K562 (cell line): ENCODE measurements around the gene PEX13. TPM values are rescaled to one million over a fixed set of nuclear protein-coding genes. Genes with fewer than 3 reads are reported as not detected.

Experiments used
- ARID4B ChIP-seq: sonication (generic); formaldehyde crosslinking; IDR thresholded peaks from 2 replicates; pipeline ENCODE4 v1.8.0; 2022; ENCODE audit warnings: mild to moderate bottlenecking, missing genetic modification reagents
- ATF1 ChIP-seq, 2 experiments: fragments of 450-650 bp in 1 of 2; IDR thresholded peaks; 2 replicates each; pipeline ENCODE4 v1.6.1; 2016; ENCODE audit warnings: missing compliant biosample characterization in 1 of 2, missing genetic modification characterization in 1 of 2
- CCNT2 ChIP-seq: IDR thresholded peaks from 2 replicates; pipeline ENCODE4 v1.6.1; 2011; ENCODE audit warnings: borderline replicate concordance, low read depth, mild to moderate bottlenecking, moderate library complexity, mixed read lengths, low read length; ENCODE audit not compliant: insufficient read length; ENCODE audit errors: extremely low read depth
- E2F6 ChIP-seq, 2 experiments: IDR thresholded peaks; 2 replicates each; pipeline ENCODE4 v1.6.1; 2011; ENCODE audit warnings: borderline replicate concordance in 1 of 2, control low read depth in 1 of 2, low read depth in 1 of 2, low read length in 1 of 2, mild to moderate bottlenecking in 1 of 2, mixed read lengths in 1 of 2, moderate library complexity in 1 of 2; ENCODE audit not compliant: insufficient read depth in 1 of 2, insufficient read length in 1 of 2, poor library complexity in 1 of 2, severe bottlenecking in 1 of 2; ENCODE audit errors: extremely low read depth in 1 of 2
- ERF ChIP-seq: fragments of 450-650 bp; formaldehyde crosslinking; IDR thresholded peaks from 2 replicates; pipeline ENCODE4 v1.4.0; 2020; ENCODE audit warnings: mild to moderate bottlenecking, mixed read lengths
- FOXK2 ChIP-seq, 2 experiments: fragments of 450-650 bp; IDR thresholded peaks in 1 of 2; conservative IDR thresholded peaks in 1 of 2; 2 replicates each; pipeline ENCODE4 v1.6.1; 2016; ENCODE audit warnings: low read depth in 2 of 2, mild to moderate bottlenecking in 1 of 2
- FUS ChIP-seq: fragments of 200-400 bp; formaldehyde crosslinking; optimal IDR thresholded peaks from 2 replicates; pipeline ENCODE3; 2017; ENCODE audit warnings: low read depth, low read length
- GATAD2B ChIP-seq: fragments of 450-650 bp; IDR thresholded peaks from 2 replicates; pipeline ENCODE4 v1.6.1; 2017; ENCODE audit warnings: mild to moderate bottlenecking, borderline replicate concordance
- HLTF ChIP-seq: fragments of 450-650 bp; IDR thresholded peaks from 2 replicates; pipeline ENCODE4 v1.6.1; 2016
- NONO ChIP-seq, 2 experiments: fragments of 200-400 bp in 1 of 2; fragments of 450-650 bp in 1 of 2; formaldehyde crosslinking in 1 of 2; IDR thresholded peaks; 2 replicates each; pipeline ENCODE4 v1.6.1; 2017; ENCODE audit warnings: low read depth in 2 of 2, mild to moderate bottlenecking in 2 of 2, moderate library complexity in 2 of 2, low read length in 1 of 2
- RBFOX2 ChIP-seq: fragments of 200-400 bp; formaldehyde crosslinking; IDR thresholded peaks from 2 replicates; pipeline ENCODE4 v1.6.1; 2017; ENCODE audit warnings: low read depth, mild to moderate bottlenecking, low read length, moderate library complexity
- SIN3A ChIP-seq, 2 experiments: fragments of 150-350 bp in 1 of 2; IDR thresholded peaks; 2 replicates each; pipeline ENCODE4 v1.6.1; 2011 to 2016; ENCODE audit warnings: borderline replicate concordance in 2 of 2, low read depth in 2 of 2, low read length in 2 of 2, mild to moderate bottlenecking in 2 of 2, moderate library complexity in 2 of 2; ENCODE audit not compliant: control insufficient read depth in 1 of 2
- SP2 ChIP-seq: IDR thresholded peaks from 2 replicates; pipeline ENCODE4 v1.6.1; 2011; ENCODE audit warnings: mild to moderate bottlenecking, low read depth, low read length, moderate library complexity; ENCODE audit not compliant: poor library complexity, severe bottlenecking; ENCODE audit errors: extremely low read depth
- THAP7 ChIP-seq: fragments of 250-450 bp; sonication (Bioruptor Pico); IDR thresholded peaks from 2 replicates; pipeline ENCODE4 v1.5.0; 2021
- VEZF1 ChIP-seq: fragments of 200-800 bp; sonication (Bioruptor generic); IDR thresholded peaks from 2 replicates; pipeline ENCODE4 v1.6.1; 2017; ENCODE audit warnings: missing genetic modification characterization, missing compliant biosample characterization
- ZNF583 ChIP-seq: fragments of 250-450 bp; sonication (Bioruptor Pico); IDR thresholded peaks from 2 replicates; pipeline ENCODE4 v1.4.0; 2020
- polyA plus RNA-seq, 8 experiments: library from polyadenylated mRNA; depleted of rRNA in 4 of 8; stranded (reverse) in 5 of 8; unstranded in 3 of 8; fragments of >200 nt; fragmentation: Nextera tagmentation in 2 of 8; fragmentation: Illumina TruSeq in 1 of 8; extraction: Ambion mirVana in 2 of 8; extraction: Trizol in 1 of 8; gene quantifications; 2 replicates each; pipeline versions ENCODE4 v1.2.1 to v1.2.3, GENCODE V29; 2011 to 2014; ENCODE audit warnings: inconsistent platforms in 1 of 8, missing spikeins in 1 of 8
- total RNA-seq, 7 experiments: library from RNA; depleted of rRNA in 6 of 7; stranded (reverse); fragments of >200 nt in 6 of 7; fragmentation: Illumina TruSeq in 2 of 7; extraction: Trizol in 2 of 7; gene quantifications; 2 replicates each; pipeline versions ENCODE4 v1.2.1 to v1.2.3, GENCODE V29; 2011 to 2021; ENCODE audit warnings: low replicate concordance in 1 of 7

PEX13 gene
- total and polyA plus RNA-seq, 9 of the 15 experiments (the other 6 are each of a cell fraction or from before 2014, with no cell fraction given), result 4.0 to 30.4 (median 18.8) TPM

- TF ChIP-seq THAP7 (CRISPR knock-in tag), result no peak
- TF ChIP-seq FUS, result peak; percentile 74
- no peak for TF ChIP-seq ATF1 (CRISPR knock-in tag; IDR thresholded peaks at IDR 0.05)
- peak; percentile 49; the same call in 1 of the 2 replicates for TF ChIP-seq ATF1 (tag; IDR thresholded peaks at IDR 0.05)
- TF ChIP-seq ARID4B, result no peak
- TF ChIP-seq VEZF1 (CRISPR knock-in tag), result peak; percentile 93
- TF ChIP-seq SP2, result peak; percentile 51
- no peak for TF ChIP-seq FOXK2 (conservative IDR thresholded peaks at IDR 0.05 in 1 of 2, IDR thresholded peaks at IDR 0.05 in 1 of 2; ENCODE audit: low read depth in 2 of 2)
- TF ChIP-seq ZNF583 (CRISPR knock-in tag), result 0 out of 2 replicates have a peak, but pooled peaks have one; percentile 13
- no peak for TF ChIP-seq HLTF
- 0 out of 2 replicates have a peak, but pooled peaks have one; percentile 40 for TF ChIP-seq ERF (CRISPR knock-in tag)
- peak; percentile 71 for TF ChIP-seq RBFOX2
- peak in 1 of 2 experiments; percentile 47; a peak in 1 of 4 replicates for TF ChIP-seq SIN3A (IDR thresholded peaks at IDR 0.05; ENCODE audit: borderline replicate concordance in 2 of 2, control insufficient read depth in 1 of 2, low read depth in 2 of 2, low read length in 2 of 2)
- TF ChIP-seq NONO (IDR thresholded peaks at IDR 0.05; ENCODE audit: low read depth in 2 of 2, low read length in 1 of 2), result no peak; a peak in 2 of 4 replicates
- 0 out of 2 replicates have a peak, but pooled peaks have one; percentile 26 for TF ChIP-seq GATAD2B
- peak; percentile 72 for TF ChIP-seq CCNT2
- peak; percentile 52 to 88 for TF ChIP-seq E2F6 (IDR thresholded peaks at IDR 0.05; ENCODE audit: borderline replicate concordance in 1 of 2, extremely low read depth in 1 of 2, insufficient read depth in 1 of 2, insufficient read length in 1 of 2, low read depth in 1 of 2, low read length in 1 of 2, poor library complexity in 1 of 2, severe bottlenecking in 1 of 2)
Measured at GRCh38 chr2:61065714-61066709, 48.5 kb downstream of the PEX13 start, which contains the start of gene SANBR (continued).
